ENCODE data around the gene SH3RF3.
A peak's percentile ranks its signal among the peaks of the same experiment; 100 is the strongest.
"Not testable (repeated sequence)": the region's sequence is repeated elsewhere in the genome, so short reads cannot be mapped to it uniquely, and the experiment has no call there.

Gene SH3RF3

DNA sequence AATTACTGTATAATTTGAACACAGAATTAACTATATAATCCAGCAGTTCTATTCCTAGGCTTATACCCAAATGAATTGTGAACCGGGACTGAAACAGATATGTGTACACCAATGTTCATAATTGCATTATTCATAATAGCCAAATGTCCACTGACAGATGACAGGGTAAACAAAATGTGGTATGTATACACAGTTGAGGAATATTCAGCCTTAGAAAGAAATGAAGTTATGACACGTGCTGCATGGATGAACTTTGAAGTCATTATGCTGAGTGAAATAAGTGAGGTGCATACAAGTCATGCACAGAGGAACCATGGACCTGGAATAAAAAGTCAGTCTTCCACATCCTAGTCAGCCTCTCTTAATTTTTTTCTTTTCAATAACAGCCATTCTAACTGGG lies 91.9 kb downstream of the SH3RF3 start:
- Histone ChIP-seq H3K27me3 (ENCODE audit: control insufficient read depth, insufficient read depth, low read length) (no peaks in the 10 kb centered on the region), H3K9me3 (replicated peaks; ENCODE audit: low read length) (no peaks in the 10 kb centered on the region), H3K4me1 (ENCODE audit: control insufficient read depth, insufficient read depth, low read length) (peaks cover 13% of the 10 kb centered on the region), H3K4me3 (ENCODE audit: low read length) (no peak overlapping the region), H3K9ac (ENCODE audit: low read depth, low read length) (no peak overlapping the region), H3K36me3 (ENCODE audit: insufficient read depth, low read length) (no peaks in the 10 kb centered on the region), H3K4me2 (ENCODE audit: low read length) (no peak overlapping the region)

DNA sequence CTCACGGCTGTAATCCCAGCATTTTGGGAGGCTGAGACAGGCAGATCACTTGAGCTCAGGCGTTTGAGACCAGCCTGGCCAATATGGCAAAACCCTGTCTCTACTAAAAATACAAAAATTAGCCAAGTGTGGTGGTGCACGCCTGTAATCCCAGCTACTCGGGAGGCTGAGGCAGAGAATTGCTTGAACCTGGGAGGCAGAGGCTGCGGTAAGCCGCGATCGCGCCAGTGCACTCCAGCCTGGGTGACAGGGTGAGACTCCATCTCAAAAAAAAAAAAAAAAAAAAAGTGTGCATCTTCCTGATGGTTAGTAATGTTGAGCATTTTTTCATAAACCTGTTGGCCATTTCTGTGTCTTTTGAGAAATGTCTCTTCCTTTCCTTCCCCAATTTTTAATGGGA lies 92.3 kb downstream of the SH3RF3 start:
- not testable (repeated sequence) for H3K9ac ChIP-seq (ENCODE audit: low read depth, low read length); H3K36me3 ChIP-seq (ENCODE audit: insufficient read depth, low read length); H3K27me3 ChIP-seq (ENCODE audit: control insufficient read depth, insufficient read depth, low read length); H3K4me3 ChIP-seq (ENCODE audit: low read length); H3K4me2 ChIP-seq (ENCODE audit: low read length); H3K9me3 ChIP-seq (replicated peaks; ENCODE audit: low read length)
- H3K4me1 ChIP-seq (ENCODE audit: control insufficient read depth, insufficient read depth, low read length), result peaks cover 13% of the 10 kb centered on the region

DNA sequence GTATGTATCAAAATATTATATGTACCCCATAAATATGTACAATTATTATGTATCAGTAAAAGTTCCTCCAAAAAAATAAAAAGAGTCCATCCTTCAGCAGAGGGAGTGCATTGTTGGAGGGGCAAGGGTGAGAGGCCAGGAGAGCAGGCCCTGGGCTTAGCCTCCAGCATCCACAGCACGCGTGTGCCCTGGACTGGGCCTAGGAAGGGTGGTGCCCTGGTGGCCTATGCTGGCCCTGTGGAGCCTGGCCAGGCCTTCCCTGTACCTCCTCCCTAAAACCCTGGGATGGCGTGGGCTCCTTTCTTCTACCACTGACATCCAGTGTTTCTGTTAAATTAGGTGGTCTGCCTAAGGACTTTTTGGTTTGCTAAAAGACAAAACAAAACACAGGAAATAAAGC lies 93.4 kb downstream of the SH3RF3 start:
- H3K9ac ChIP-seq (ENCODE audit: low read depth, low read length), result no peak overlapping the region
- H3K9me3 ChIP-seq (replicated peaks; ENCODE audit: low read length), result no peaks in the 10 kb centered on the region

DNA sequence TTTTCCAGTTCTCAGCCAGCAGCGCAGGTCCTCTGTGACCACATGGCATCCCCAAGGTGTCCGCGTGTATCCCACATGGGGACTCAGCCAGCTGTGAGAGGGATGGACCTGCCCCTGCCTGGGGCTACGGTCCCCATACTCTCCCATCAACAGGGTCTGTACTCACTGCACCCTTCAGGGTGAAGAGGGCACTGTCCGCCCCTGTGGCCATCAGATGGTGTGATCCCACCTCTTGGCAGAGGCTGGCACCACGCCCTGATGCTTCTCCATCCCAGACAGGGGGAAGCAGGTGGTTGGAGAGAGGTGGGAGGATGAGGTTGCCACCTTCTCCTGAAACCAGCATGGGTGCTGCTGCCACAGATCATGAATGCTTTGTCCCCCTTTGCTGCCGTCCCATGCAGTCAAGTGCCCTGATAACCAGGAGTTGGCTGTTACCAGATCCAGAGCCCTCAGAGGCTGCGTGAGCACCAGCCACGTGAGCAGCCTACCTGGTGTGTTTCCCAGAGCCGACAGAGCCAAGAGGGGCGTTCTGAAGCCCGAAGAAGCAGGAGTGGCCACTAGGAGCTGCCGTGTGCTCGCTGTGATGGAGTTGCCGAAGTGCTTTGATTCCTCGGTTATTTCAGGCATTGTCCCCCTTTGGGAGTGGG lies 93.9 kb downstream of the SH3RF3 start:
- H3K4me1 ChIP-seq (ENCODE audit: control insufficient read depth, insufficient read depth, low read length), result peaks cover 12% of the 10 kb centered on the region
- no peaks in the 10 kb centered on the region for H3K9me3 ChIP-seq (replicated peaks; ENCODE audit: low read length)
- no peak overlapping the region for H3K9ac ChIP-seq (ENCODE audit: low read depth, low read length)
- no peak overlapping the region for H3K4me2 ChIP-seq (ENCODE audit: low read length)
- H3K27me3 ChIP-seq (ENCODE audit: control insufficient read depth, insufficient read depth, low read length), result no peaks in the 10 kb centered on the region
- H3K4me3 ChIP-seq (ENCODE audit: low read length), result no peak overlapping the region
- no peaks in the 10 kb centered on the region for H3K36me3 ChIP-seq (ENCODE audit: insufficient read depth, low read length)

More for the DNA sequence above, 93.4 kb downstream of the SH3RF3 start:
- H3K27me3 ChIP-seq (ENCODE audit: control insufficient read depth, insufficient read depth, low read length), result no peaks in the 10 kb centered on the region
- H3K4me1 ChIP-seq (ENCODE audit: control insufficient read depth, insufficient read depth, low read length), result peaks cover 16% of the 10 kb centered on the region
- no peaks in the 10 kb centered on the region for H3K36me3 ChIP-seq (ENCODE audit: insufficient read depth, low read length)
- no peak overlapping the region for H3K4me2 ChIP-seq (ENCODE audit: low read length)
- H3K4me3 ChIP-seq (ENCODE audit: low read length), result no peak overlapping the region

DNA sequence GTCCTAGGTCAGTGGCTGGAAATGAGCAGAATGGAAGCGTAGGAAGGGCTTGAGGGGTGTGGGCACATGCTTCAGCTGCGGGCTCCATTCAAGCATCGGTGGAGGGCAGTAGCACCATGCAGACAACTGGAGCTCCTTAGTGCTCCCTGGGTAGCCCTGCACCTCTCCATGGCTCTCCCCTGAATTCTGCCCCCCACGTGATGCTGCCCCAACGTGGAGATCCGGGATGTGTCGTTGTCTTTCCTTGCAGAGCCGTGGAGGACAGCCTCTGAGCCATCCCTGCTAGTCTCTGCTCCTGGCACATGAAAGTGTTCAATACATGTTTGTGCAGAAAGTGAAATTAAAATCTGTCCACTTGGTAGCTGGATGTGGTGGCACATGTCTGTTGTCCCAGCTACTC lies 94.5 kb downstream of the SH3RF3 start:
- no peaks in the 10 kb centered on the region for H3K36me3 ChIP-seq (ENCODE audit: insufficient read depth, low read length)
- H3K27me3 ChIP-seq (ENCODE audit: control insufficient read depth, insufficient read depth, low read length), result no peaks in the 10 kb centered on the region
- H3K4me2 ChIP-seq (ENCODE audit: low read length), result no peak overlapping the region
- no peak overlapping the region for H3K9ac ChIP-seq (ENCODE audit: low read depth, low read length)
- no peaks in the 10 kb centered on the region for H3K9me3 ChIP-seq (replicated peaks; ENCODE audit: low read length)
- no peak overlapping the region for H3K4me3 ChIP-seq (ENCODE audit: low read length)
- peaks cover 9% of the 10 kb centered on the region for H3K4me1 ChIP-seq (ENCODE audit: control insufficient read depth, insufficient read depth, low read length)

DNA sequence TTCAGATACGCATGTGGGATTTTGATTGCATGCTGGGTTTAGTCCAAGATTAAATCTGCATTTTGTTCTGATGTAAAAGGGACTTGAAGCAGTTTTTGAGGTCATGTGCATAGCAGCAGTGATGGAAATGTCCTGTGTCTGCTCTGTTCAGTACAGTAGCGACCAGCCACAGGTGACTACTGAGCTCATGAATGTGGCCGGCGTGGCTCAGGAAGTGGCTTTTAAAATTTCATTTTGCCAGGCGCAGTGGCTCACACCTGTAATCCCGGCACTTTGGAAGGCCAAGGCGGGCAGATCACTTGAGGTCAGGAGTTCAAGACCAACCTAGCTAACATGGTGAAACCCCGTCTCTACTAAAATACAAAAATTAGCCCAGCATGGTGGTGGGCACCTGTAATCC lies 95.3 kb downstream of the SH3RF3 start:
- not testable (repeated sequence) for H3K27me3 ChIP-seq (ENCODE audit: control insufficient read depth, insufficient read depth, low read length); H3K4me2 ChIP-seq (ENCODE audit: low read length); H3K9ac ChIP-seq (ENCODE audit: low read depth, low read length); H3K9me3 ChIP-seq (replicated peaks; ENCODE audit: low read length); H3K4me3 ChIP-seq (ENCODE audit: low read length); H3K36me3 ChIP-seq (ENCODE audit: insufficient read depth, low read length)
- peaks cover 14% of the 10 kb centered on the region for H3K4me1 ChIP-seq (ENCODE audit: control insufficient read depth, insufficient read depth, low read length)

DNA sequence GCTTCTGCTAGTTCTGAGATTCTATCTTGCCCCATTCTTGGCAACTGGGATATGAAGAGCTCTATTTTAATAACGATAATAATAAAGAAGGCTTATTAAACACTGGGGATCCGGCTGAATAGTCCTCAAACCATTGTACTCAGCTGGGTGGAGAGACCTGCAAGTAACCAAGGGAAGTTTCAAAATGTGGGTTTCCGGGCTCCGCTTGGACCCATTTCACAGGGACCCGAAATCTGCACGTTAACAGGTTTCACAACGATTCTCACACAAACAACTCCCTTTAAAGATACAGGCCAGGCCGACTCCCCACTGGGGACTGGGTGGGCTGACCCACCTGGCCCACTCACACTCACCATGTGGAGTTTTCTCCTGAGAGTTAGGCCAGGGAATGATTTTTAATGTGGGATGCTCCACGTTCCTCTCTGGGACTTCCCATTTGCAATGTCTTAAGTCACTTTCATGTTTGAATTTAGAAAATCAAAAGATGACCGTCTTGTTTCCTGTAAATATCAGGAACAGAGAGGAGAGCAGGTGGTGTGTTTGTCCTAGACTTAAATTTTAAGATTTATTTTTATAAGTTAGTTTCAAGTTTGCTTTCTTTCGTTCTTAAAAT lies 96.3 kb downstream of the SH3RF3 start:
- H3K27me3 ChIP-seq (ENCODE audit: control insufficient read depth, insufficient read depth, low read length), result no peaks in the 10 kb centered on the region

DNA sequence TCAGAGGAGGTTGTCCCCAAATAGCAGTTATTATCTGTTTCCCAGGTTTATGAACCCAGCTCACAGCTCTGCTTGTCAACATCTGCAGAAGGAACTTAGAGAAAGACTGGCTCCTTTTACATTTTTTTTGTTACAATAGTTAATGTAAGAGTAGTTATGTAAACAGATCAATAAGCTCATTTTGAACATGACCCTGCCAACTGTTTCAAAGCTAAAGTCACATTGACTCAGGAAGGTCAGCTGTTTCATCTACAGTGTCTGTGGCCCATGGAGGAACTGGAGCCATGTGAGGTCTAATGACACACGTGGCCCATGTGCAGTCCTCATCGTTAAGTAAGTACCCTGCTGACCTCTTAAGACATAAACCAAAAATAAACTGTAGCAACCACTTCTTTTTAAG lies 97.1 kb downstream of the SH3RF3 start:
- peaks cover 27% of the 10 kb centered on the region for H3K4me1 ChIP-seq (ENCODE audit: control insufficient read depth, insufficient read depth, low read length)
- no peaks in the 10 kb centered on the region for H3K9me3 ChIP-seq (replicated peaks; ENCODE audit: low read length)
- H3K4me3 ChIP-seq (ENCODE audit: low read length), result no peak overlapping the region
- H3K9ac ChIP-seq (ENCODE audit: low read depth, low read length), result no peak overlapping the region
- no peak overlapping the region for H3K4me2 ChIP-seq (ENCODE audit: low read length)
- H3K36me3 ChIP-seq (ENCODE audit: insufficient read depth, low read length), result no peaks in the 10 kb centered on the region
- no peaks in the 10 kb centered on the region for H3K27me3 ChIP-seq (ENCODE audit: control insufficient read depth, insufficient read depth, low read length)

More for the DNA sequence above, 96.3 kb downstream of the SH3RF3 start:
- Histone ChIP-seq H3K9ac (ENCODE audit: low read depth, low read length) (no peak overlapping the region), H3K4me3 (ENCODE audit: low read length) (no peak overlapping the region), H3K4me1 (ENCODE audit: control insufficient read depth, insufficient read depth, low read length) (peaks cover 18% of the 10 kb centered on the region), H3K9me3 (replicated peaks; ENCODE audit: low read length) (no peaks in the 10 kb centered on the region), H3K4me2 (ENCODE audit: low read length) (no peak overlapping the region), H3K36me3 (ENCODE audit: insufficient read depth, low read length) (no peaks in the 10 kb centered on the region)

DNA sequence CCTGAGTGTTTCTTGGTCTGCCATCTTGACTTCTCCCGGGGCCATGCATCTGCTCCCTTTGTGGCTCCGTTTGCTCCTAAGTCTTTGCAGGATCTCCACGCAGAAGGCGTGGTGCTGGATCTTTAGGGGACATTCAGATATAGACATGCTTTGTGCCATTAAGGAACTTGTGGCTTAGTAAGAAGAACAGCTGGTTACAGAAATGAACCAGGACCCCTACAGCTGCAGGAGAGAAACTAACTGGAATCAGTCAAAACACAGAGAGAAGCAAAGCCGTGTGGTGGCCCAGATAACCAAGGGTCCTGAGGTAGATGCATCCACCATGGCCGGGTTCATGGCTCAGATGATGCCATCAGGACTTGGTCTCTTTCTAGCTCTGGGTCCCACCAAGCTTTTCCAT lies 97.6 kb downstream of the SH3RF3 start:
- Histone ChIP-seq H3K4me1 (ENCODE audit: control insufficient read depth, insufficient read depth, low read length) (peaks cover 32% of the 10 kb centered on the region), H3K4me3 (ENCODE audit: low read length) (no peak overlapping the region), H3K27me3 (ENCODE audit: control insufficient read depth, insufficient read depth, low read length) (no peaks in the 10 kb centered on the region), H3K9ac (ENCODE audit: low read depth, low read length) (no peak overlapping the region), H3K36me3 (ENCODE audit: insufficient read depth, low read length) (no peaks in the 10 kb centered on the region), H3K4me2 (ENCODE audit: low read length) (no peak overlapping the region), H3K9me3 (replicated peaks; ENCODE audit: low read length) (no peaks in the 10 kb centered on the region)

DNA sequence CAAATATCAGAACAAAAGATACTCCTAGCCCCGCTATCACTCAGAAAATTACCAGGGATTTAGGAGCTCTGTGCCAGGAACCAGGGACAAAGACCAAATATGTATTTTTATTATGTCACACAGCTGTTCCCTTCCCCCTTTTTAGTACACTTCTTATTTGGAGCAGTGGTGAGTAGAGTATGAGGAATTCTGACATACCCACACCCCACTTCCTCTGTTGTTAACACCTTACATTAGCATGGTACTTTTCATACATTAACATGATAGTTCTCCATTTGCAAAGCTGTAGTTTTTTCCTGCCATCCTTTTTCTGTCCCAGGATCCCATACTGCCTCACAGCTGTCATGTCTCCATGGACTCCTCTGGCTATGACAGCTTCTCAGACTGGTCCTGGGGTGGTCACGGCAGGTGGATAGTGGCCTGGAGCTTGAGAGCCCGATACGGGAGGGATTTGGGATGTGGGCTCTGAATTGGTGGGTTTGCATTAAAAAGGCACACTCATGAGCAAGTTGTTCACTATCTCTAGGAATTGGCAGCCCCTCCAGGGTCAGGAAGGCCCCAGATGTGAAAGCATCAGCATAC lies 100.2 kb downstream of the SH3RF3 start:
- H3K9me3 ChIP-seq (replicated peaks; ENCODE audit: low read length), result no peaks in the 10 kb centered on the region
- H3K9ac ChIP-seq (ENCODE audit: low read depth, low read length), result no peak overlapping the region
- peaks cover 32% of the 10 kb centered on the region for H3K4me1 ChIP-seq (ENCODE audit: control insufficient read depth, insufficient read depth, low read length)
- H3K4me2 ChIP-seq (ENCODE audit: low read length), result no peak overlapping the region
- no peaks in the 10 kb centered on the region for H3K27me3 ChIP-seq (ENCODE audit: control insufficient read depth, insufficient read depth, low read length)
- no peak overlapping the region for H3K4me3 ChIP-seq (ENCODE audit: low read length)
- no peaks in the 10 kb centered on the region for H3K36me3 ChIP-seq (ENCODE audit: insufficient read depth, low read length)

DNA sequence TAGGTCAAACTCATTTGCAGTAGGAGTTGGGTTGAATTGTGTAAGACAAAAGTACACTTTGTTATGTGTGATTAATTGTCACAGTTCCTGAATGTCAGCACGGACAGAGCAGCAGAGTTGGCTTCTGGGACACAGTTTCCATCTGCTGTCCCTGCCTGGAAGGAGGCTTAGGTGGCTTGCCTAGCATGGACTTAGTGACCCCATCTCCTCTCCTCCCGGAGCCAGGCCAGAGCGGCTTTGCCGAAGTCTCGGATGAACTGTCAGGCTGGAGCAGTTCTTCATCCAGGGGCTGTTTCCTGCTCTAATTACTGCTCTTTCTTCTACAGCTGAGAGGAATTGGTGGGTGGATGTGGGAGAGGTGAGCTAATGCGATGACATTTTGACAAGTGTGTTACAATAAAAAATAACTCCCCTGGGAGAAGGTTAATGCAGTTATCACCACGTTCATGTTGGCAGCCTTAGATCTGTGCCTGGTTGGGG lies 102.0 kb downstream of the SH3RF3 start:
- Histone ChIP-seq H3K27me3 (ENCODE audit: control insufficient read depth, insufficient read depth, low read length) (no peaks in the 10 kb centered on the region), H3K4me1 (ENCODE audit: control insufficient read depth, insufficient read depth, low read length) (peaks cover 32% of the 10 kb centered on the region), H3K36me3 (ENCODE audit: insufficient read depth, low read length) (no peaks in the 10 kb centered on the region), H3K4me3 (ENCODE audit: low read length) (no peak overlapping the region), H3K9me3 (replicated peaks; ENCODE audit: low read length) (no peaks in the 10 kb centered on the region), H3K4me2 (ENCODE audit: low read length) (peak overlapping the region; percentile 39), H3K9ac (ENCODE audit: low read depth, low read length) (no peak overlapping the region)

DNA sequence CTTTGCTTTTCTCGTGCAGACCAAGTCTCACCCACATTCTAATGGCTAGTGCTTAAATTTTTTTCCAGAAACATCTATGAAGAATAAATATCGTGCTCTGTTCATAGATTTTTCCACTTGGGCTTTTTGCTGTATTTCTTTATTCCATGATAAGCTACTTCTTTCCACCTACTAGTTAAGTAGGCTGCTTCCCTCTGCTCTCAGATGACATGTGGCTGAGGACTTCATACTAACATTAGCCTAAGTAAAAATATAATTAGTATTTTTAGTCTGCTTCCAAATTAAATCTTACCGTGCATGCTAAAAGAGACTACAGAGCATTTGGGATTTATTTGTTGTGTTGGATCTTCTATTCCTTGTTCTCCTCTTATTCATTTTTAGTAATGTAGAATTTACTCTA lies 102.4 kb downstream of the SH3RF3 start:
- Histone ChIP-seq H3K9me3 (replicated peaks; ENCODE audit: low read length) (no peaks in the 10 kb centered on the region), H3K4me1 (ENCODE audit: control insufficient read depth, insufficient read depth, low read length) (peaks cover 31% of the 10 kb centered on the region), H3K4me3 (ENCODE audit: low read length) (no peak overlapping the region), H3K4me2 (ENCODE audit: low read length) (peak overlapping the region; percentile 39), H3K9ac (ENCODE audit: low read depth, low read length) (no peak overlapping the region), H3K27me3 (ENCODE audit: control insufficient read depth, insufficient read depth, low read length) (no peaks in the 10 kb centered on the region), H3K36me3 (ENCODE audit: insufficient read depth, low read length) (no peaks in the 10 kb centered on the region)

Data from skeletal muscle satellite cell (primary cell).